Heart left ventricle (tissue), 13 donors: ENCODE measurements around the gene FASN.

ENCODE experiments used
- POLR2A ChIP-seq, 2 donors: fragments of 450-650 bp; IDR thresholded peaks; one replicate each; pipeline ENCODE4 v1.6.1; 2017; ENCODE audit warnings: antibody characterized with exemption in 2 of 2, mild to moderate bottlenecking in 2 of 2, moderate library complexity in 2 of 2
- TF ChIP-seq, protein P1 (sequence below), 12 donors: fragments of 200-600 bp; sonication (generic) in 4 of 12; IDR thresholded peaks; one replicate each; pipeline versions ENCODE4 v1.5.0 to v1.8.0; 2018 to 2022; ENCODE audit warnings: antibody characterized with exemption in 12 of 12, mild to moderate bottlenecking in 5 of 12
- donor health status: ischemic (EF 13 %, LVEDD 7.1; RV severe dilation, severe dysfunction).
- donor health status: DM: no; HTN: yes; CAD: no.
- donor health status: DM: no; HTN: no; CAD: no.
- donor health status: ischemic (EF 25% LVEDD 6.9; RV normal size, moderate dysfunction).
- donor health status: ischemic (EF 25% LVEDD 5.7; RV mildly dilated, moderate dysfunction).
- donor health status: ischemic (EF 35%, LVEDD 5.7; RV mildly dilated, moderate dysfunction).
- donor health status: nonischemic (EF 11% LVEDD 7.7; RV severe dilation, severe dysfunction).
- donor health status: DM: yes; HTN: yes; CAD: no.
- donor health status: PGD.
- donor health status: ischemic (EF 29% LVEDD 5.4; RV normal size, mild dysfunction).
- donor health status: nonischemic (EF 23%, LVEDD 6.1; RV moderate dilation, normal function).

DNA sequence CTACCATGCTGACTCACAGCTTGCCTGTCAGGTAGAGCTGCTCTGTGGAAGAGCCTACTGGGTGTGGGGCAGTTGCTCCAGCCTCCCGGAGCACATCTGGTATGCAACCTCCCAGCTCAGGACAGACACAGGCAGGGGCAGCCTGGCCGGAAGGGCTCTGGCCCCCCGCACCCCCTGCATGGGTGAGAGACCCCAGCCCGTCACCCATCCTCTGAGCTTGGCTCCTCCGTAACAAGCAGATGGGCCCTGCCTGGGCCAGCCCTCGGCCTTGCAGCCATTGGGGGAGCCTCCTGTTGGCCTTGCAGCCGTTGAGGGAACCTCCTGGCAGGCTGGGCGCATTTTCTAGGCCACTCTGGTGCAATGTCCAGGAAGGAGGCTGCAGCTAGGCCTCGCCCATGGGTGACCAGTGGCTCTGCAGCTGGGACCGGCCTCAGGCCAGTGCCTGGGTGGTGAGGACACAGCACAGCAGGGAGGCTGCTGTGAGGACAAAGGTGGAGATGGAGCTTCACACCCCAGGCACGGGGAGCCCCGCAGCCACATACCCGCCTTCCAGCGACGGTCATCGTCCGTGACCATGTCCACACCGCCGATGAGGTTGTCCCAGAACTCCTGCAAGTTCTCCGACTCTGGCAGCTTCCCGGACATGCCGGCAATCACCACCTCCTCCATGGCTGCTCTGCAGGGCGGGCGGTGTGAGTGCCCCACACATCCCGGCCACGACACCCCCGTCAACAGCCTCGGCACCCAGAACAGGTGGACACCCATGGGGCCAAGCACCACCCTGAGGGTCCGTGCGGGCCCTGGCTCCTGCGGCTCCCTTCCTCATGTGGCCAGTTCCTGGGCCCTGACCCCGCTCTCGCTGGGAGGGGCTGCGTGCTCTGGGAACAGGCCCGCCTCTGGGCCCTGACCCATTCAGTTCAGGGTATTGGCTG is 2.0 kb downstream of the FASN start:
- TF ChIP-seq, protein P1, sequence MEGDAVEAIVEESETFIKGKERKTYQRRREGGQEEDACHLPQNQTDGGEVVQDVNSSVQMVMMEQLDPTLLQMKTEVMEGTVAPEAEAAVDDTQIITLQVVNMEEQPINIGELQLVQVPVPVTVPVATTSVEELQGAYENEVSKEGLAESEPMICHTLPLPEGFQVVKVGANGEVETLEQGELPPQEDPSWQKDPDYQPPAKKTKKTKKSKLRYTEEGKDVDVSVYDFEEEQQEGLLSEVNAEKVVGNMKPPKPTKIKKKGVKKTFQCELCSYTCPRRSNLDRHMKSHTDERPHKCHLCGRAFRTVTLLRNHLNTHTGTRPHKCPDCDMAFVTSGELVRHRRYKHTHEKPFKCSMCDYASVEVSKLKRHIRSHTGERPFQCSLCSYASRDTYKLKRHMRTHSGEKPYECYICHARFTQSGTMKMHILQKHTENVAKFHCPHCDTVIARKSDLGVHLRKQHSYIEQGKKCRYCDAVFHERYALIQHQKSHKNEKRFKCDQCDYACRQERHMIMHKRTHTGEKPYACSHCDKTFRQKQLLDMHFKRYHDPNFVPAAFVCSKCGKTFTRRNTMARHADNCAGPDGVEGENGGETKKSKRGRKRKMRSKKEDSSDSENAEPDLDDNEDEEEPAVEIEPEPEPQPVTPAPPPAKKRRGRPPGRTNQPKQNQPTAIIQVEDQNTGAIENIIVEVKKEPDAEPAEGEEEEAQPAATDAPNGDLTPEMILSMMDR (IDR thresholded peaks at IDR 0.05), result no peak
- TF ChIP-seq POLR2A (IDR thresholded peaks at IDR 0.05), result no peak
